T-cell (primary cell): Measurements from ENCODE around the gene RETREG2. TPM values are rescaled to one million over a fixed set of nuclear protein-coding genes. Genes with fewer than 3 reads are reported as not detected.

Experiments used
- ATAC-seq, 4 experiments: fragments of 200-7000 bp in 3 of 4; fragments of 150-1000 bp in 1 of 4; cut with Tn5 transposase; replicated peaks in 1 of 4; 1 replicate in 3 of 4; 2 replicates in 1 of 4; pipeline ENCODE4 v1.10.0; 2021; ENCODE audit warnings: moderate library complexity in 3 of 4, mild to moderate bottlenecking in 2 of 4, moderate number of reproducible peaks in 1 of 4
- CTCF ChIA-PET, 2 donors: fragments of 300-600 bp; sonication (Branson Sonifier 250); formaldehyde crosslinking; loops; one replicate each; lab custom pipeline; 2022; ENCODE audit warnings: antibody characterized with exemption in 2 of 2; lab: Charles Lee
- POLR2A ChIA-PET, 2 donors: fragments of 300-600 bp; sonication (Branson Sonifier 250); formaldehyde crosslinking; loops; one replicate each; lab custom pipeline; 2022; ENCODE audit warnings: antibody characterized with exemption in 2 of 2; lab: Charles Lee
- DNase-seq, 35 experiments: peaks; one replicate each; pipeline versions ENCODE4 v3.0.0 to v3.0.0-alpha.2; 2013 to 2023
- H3K27ac ChIP-seq: one replicate; pipeline ENCODE4 v1.5.1; 2013; ENCODE audit warnings: low read length
- H3K27me3 ChIP-seq, 2 experiments: replicated peaks in 1 of 2; 1 replicate in 1 of 2; 2 replicates in 1 of 2; pipeline versions ENCODE4 v1.6.1 to v1.7.0; 2013; ENCODE audit warnings: low read length in 1 of 2, mixed read lengths in 1 of 2; ENCODE audit not compliant: control insufficient read depth in 2 of 2, insufficient read depth in 2 of 2; ENCODE audit errors: extremely low read depth in 1 of 2
- H3K36me3 ChIP-seq, 2 donors: 1 replicate in 1 of 2; 2 replicates in 1 of 2; pipeline versions ENCODE4 v1.6.1 to v1.7.0; 2013; ENCODE audit warnings: low read length in 1 of 2; ENCODE audit not compliant: control insufficient read depth in 2 of 2, insufficient read depth in 1 of 2; ENCODE audit errors: extremely low read depth in 1 of 2
- H3K4me1 ChIP-seq, 2 experiments: 1 replicate in 1 of 2; 2 replicates in 1 of 2; pipeline versions ENCODE4 v1.6.1 to v1.7.0; 2013; ENCODE audit warnings: low read length in 2 of 2, mixed read lengths in 1 of 2; ENCODE audit not compliant: insufficient read depth in 2 of 2, control insufficient read depth in 1 of 2; ENCODE audit errors: extremely low read depth in 1 of 2
- H3K4me3 ChIP-seq, 2 donors: 1 replicate in 1 of 2; 2 replicates in 1 of 2; pipeline versions ENCODE4 v1.5.1 to v1.7.0; 2013; ENCODE audit warnings: mild to moderate bottlenecking in 2 of 2, low read length in 1 of 2, moderate library complexity in 1 of 2; ENCODE audit not compliant: control insufficient read depth in 1 of 2; ENCODE audit errors: extremely low read depth in 1 of 2
- H3K9me3 ChIP-seq: 2 replicates; pipeline ENCODE4 v1.7.0; 2013
- H3K27ac Mint-ChIP-seq, 2 donors: one replicate each; pipeline ENCODE4 v1.8.0; 2020 to 2021; ENCODE audit warnings: mild to moderate bottlenecking in 2 of 2, mixed read lengths in 2 of 2
- H3K27me3 Mint-ChIP-seq, 2 donors: one replicate each; pipeline ENCODE4 v1.8.0; 2021 to 2022; ENCODE audit warnings: mixed read lengths in 2 of 2
- H3K36me3 Mint-ChIP-seq: one replicate; pipeline ENCODE4 v1.8.0; 2021; ENCODE audit warnings: mixed read lengths
- H3K4me1 Mint-ChIP-seq, 3 donors: one replicate each; pipeline ENCODE4 v1.8.0; 2020 to 2022; ENCODE audit warnings: mixed read lengths in 3 of 3, mild to moderate bottlenecking in 1 of 3
- H3K4me3 Mint-ChIP-seq, 3 donors: one replicate each; pipeline ENCODE4 v1.8.0; 2020 to 2022; ENCODE audit warnings: mild to moderate bottlenecking in 3 of 3, mixed read lengths in 3 of 3, moderate library complexity in 3 of 3
- H3K9me3 Mint-ChIP-seq, 3 donors: one replicate each; pipeline ENCODE4 v1.8.0; 2020 to 2022; ENCODE audit warnings: mixed read lengths in 3 of 3
- WGBS: methylation state at CpG from one replicate; pipeline ENCODE4 v1.1.5; 2013; ENCODE audit warnings: missing lambda C conversion rate; ENCODE audit not compliant: insufficient coverage; 5-methylcytosine and 5-hydroxymethylcytosine counted together
- total RNA-seq, 35 experiments: library from RNA in 6 of 35; stranded (reverse) in 6 of 35; fragments of 120-200 nt in 1 of 35; gene quantifications; one replicate each; pipeline versions ENCODE4 v1.2.1 to v1.2.4 and lab custom pipeline; 2013 to 2026

The RETREG2 gene
- total RNA-seq, 5 donors from 2014 or later (not counting 1 experiment from before 2014, with no cell fraction given), result 85.2 to 131 (median 109) TPM

DNA sequence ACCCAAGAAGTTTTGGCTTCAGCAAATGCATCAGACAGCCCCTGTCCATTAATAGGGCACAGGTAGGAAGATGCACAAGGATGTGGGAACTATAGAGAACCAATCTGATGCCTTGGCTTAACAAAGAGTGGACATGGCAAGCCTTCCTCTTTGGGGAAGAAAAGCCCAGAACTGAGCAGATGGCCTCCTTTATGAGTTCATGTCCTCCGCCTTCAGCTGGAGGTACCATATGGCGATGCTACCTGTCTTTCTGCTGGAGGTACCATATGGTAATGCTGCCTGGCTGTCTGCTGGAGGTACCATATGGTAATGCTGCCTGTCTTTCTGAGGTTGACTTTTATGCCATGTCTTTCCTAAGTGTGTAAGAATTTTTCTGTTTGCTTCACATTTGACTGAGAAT is 6.0 kb downstream of the RETREG2 start:
- CTCF ChIA-PET, result interaction anchor here in 1 of 2 donors (0.6 kb wide), 1 partner anchor 455 kb away, joined by 5 read pairs; no protein-coding TSS in a partner anchor
- no peaks in the 10 kb centered on the region for H3K27me3 ChIP-seq
- 100% methylated on average over 2 of the region's 2 CpGs for WGBS
- Mint-ChIP-seq H3K4me1 (peaks cover 42 to 49% (median 44%) of the 10 kb centered on the region in 3 donors), H3K36me3 (peaks cover 43% of the 10 kb centered on the region), H3K27me3 (no peaks in the 10 kb centered on the region), H3K4me3 (no peak overlapping the region), H3K9me3 (no peaks in the 10 kb centered on the region), H3K27ac (peak overlapping the region in 1 of 2 donors; percentile 1)
- POLR2A ChIA-PET, result no interaction called here
- H3K27ac ChIP-seq, result no peak overlapping the region
- ATAC-seq (no peak), DNase-seq (no peak)
- peaks cover 3 to 37% of the 10 kb centered on the region in 2 experiments for H3K4me1 ChIP-seq
- H3K4me3 ChIP-seq, result no peak overlapping the region
- peaks cover 14 to 52% of the 10 kb centered on the region in 2 donors for H3K36me3 ChIP-seq
- H3K9me3 ChIP-seq, result no peaks in the 10 kb centered on the region

DNA sequence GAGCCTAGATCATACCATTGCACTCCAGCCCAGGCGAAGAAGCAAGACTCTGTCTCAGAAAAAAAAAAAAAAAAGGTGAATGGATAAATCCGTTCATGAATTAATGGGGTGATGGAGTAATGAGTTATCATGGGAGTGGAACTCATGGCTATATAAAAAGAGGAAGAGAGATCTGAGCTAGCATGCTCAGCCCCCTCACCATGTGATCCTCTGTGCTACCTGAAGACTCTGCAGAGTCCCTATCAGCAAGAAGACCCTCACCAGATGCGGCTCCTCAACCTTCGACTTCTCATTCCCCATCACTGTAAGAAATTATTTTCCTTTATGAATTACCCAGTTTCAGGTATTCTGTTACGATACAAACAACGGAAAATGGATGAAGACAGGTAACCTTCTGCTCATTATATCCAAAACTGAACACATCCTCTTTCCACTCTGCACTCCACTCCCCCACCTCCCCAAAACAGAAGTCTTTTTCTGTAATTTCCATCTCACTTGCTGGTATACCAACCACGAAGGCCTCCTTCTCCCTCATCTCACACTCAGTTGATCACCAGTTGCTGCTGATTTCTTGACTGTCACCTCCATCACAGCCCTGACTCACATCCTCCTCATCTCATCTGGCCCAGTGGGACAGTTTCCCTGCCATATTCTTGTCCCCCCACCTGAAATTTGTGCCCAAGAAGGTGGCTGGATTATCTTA is 8.8 kb downstream of the RETREG2 start:
- peak overlapping the region; percentile 15 to 19 for H3K27ac Mint-ChIP-seq
- no peak for DNase-seq
- CTCF ChIA-PET, result no interaction called here
- 55% methylated on average over 5 of the region's 7 CpGs for WGBS
- Histone ChIP-seq H3K4me1 (peaks cover 0 to 10% of the 10 kb centered on the region in 2 experiments), H3K4me3 (no peak overlapping the region), H3K27me3 (no peaks in the 10 kb centered on the region), H3K27ac (no peak overlapping the region), H3K9me3 (no peaks in the 10 kb centered on the region), H3K36me3 (peaks cover 5 to 28% of the 10 kb centered on the region in 2 donors)
- H3K4me3 Mint-ChIP-seq, result no peak overlapping the region
- H3K27me3 Mint-ChIP-seq, result no peaks in the 10 kb centered on the region
- H3K4me1 Mint-ChIP-seq, result peaks cover 14 to 21% (median 17%) of the 10 kb centered on the region in 3 donors
- H3K36me3 Mint-ChIP-seq, result peaks cover 24% of the 10 kb centered on the region
- no peak for ATAC-seq
- no peaks in the 10 kb centered on the region for H3K9me3 Mint-ChIP-seq
- POLR2A ChIA-PET, result no interaction called here

DNA sequence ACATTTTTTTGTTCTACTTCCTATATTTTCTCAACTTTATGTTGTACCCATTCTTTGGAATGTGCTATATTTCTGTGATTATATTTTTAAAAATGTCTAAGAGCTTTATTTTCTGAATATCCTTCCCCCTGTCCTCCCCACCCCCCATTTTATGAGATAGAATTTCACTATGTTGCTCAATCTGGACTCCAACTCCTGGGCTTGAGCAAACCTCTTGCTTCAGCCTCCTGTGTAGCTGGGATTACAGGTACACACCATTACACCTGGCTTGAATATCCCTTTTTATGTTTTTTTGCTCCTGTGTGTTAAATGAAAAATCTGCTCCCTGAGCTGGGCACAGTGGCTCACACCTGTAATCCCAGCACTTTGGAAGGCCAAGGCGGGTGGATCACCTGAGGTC is 19.3 kb downstream of the RETREG2 start:
- ATAC-seq (no peak), DNase-seq (no peak)
- H3K36me3 Mint-ChIP-seq, result no peaks in the 10 kb centered on the region
- ChIA-PET CTCF (interaction anchor here in 1 of 2 donors (0.7 to 0.9 kb wide), 2 partner anchors 9 to 19 kb away, joined by 3 to 7 read pairs; partner anchors contain the start of gene ZFAND2B), POLR2A (interaction anchor here in 1 of 2 donors (1.0 kb wide), 1 partner anchor 9 kb away, joined by 7 read pairs; no protein-coding TSS in a partner anchor)
- no peaks in the 10 kb centered on the region for H3K9me3 Mint-ChIP-seq
- H3K4me3 Mint-ChIP-seq, result no peak overlapping the region
- Histone ChIP-seq H3K4me3 (no peak overlapping the region), H3K4me1 (peaks cover 0 to 15% of the 10 kb centered on the region in 2 experiments), H3K27ac (no peak overlapping the region), H3K36me3 (no peaks in the 10 kb centered on the region), H3K27me3 (peaks cover 0 to 3% of the 10 kb centered on the region in 2 experiments), H3K9me3 (no peaks in the 10 kb centered on the region)
- H3K27me3 Mint-ChIP-seq, result peaks cover 5 to 6% of the 10 kb centered on the region in 2 donors
- H3K27ac Mint-ChIP-seq, result peak overlapping the region in 1 of 2 donors; percentile 43
- peaks cover 16 to 20% (median 16%) of the 10 kb centered on the region in 3 donors for H3K4me1 Mint-ChIP-seq
- no CpG with 5 or more reads among the region's 1 CpG for WGBS

DNA sequence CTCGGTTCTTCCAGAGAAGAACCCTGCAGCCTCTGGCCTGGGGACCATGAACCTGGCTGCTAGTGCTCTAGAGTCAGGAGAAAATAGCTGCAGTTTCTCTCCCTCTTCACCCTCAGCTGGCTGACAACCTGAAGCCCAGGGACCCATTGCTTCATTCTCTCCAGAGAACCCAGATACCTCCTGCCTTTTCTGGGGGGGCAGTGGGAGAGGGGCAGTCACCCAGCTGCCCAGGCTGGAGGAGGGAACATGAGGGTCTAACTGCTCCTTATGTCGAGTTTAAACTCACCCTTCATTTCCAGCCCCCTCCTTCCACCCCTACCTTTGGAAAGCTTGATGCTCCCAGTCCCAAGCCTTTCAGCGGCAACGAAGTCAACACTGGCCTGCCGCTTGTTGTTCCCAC is 20.9 kb downstream of the RETREG2 start:
- Histone ChIP-seq H3K36me3 (no peaks in the 10 kb centered on the region), H3K27me3 (peaks cover 0 to 3% of the 10 kb centered on the region in 2 experiments), H3K4me3 (no peak overlapping the region), H3K9me3 (no peaks in the 10 kb centered on the region), H3K27ac (no peak overlapping the region), H3K4me1 (peaks cover 0 to 15% of the 10 kb centered on the region in 2 experiments)
- WGBS, result 94% methylated on average over 4 of the region's 5 CpGs
- peak overlapping the region in 1 of 3 donors; percentile 44 for H3K4me3 Mint-ChIP-seq
- H3K9me3 Mint-ChIP-seq, result no peaks in the 10 kb centered on the region
- no peak overlapping the region for H3K27ac Mint-ChIP-seq
- no peaks in the 10 kb centered on the region for H3K36me3 Mint-ChIP-seq
- ChIA-PET CTCF (interaction anchor here in 1 of 2 donors (0.6 kb wide), 1 partner anchor 27 kb away, joined by 5 read pairs; no protein-coding TSS in a partner anchor), POLR2A (interaction anchor here in 1 of 2 donors (0.5 kb wide), 1 partner anchor 13 kb away, joined by 7 read pairs; no protein-coding TSS in a partner anchor)
- no peak for DNase-seq
- H3K4me1 Mint-ChIP-seq, result peaks cover 16 to 20% (median 16%) of the 10 kb centered on the region in 3 donors
- ATAC-seq, result no peak
- H3K27me3 Mint-ChIP-seq, result peaks cover 5 to 6% of the 10 kb centered on the region in 2 donors

DNA sequence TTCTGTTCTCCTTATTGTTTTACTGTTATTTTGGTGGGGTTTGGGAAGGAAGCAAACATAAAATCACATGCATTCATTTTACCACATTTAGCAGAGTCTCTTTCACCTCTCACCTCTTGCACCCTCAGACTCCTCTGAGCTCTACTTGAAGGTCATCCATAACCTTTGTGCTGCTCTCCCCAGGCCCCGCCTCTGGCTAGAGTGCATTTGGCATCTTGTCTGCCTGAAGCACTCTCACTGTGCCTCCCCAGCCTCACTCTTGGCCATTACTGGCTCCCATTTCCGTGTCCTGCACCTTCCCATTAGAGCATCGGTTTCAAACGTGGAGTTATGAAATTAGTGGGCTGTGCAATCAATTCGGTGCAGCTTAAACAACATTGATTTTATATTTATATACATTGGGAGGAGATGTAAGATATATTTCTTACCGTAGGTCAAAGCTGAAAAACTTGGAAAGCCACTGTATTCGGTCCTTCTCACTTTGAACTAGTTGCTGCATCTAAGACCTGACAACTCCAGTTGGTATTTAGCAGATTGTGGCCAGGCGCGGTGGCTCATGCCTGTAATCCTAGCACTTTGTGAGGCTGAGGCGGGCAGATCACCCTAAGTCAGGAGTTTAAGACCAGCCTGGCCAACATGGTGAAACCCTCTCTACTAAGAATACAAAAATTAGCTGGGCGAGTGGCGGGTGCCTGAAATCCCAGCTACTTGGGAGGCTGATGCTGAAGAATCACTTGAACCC is 21.6 kb downstream of the RETREG2 start:
- ChIA-PET CTCF (interaction anchor here (0.6 to 1.1 kb wide), 5 partner anchors 18 to 65 kb away, joined by 3 to 5 read pairs (median 3); no protein-coding TSS in a partner anchor), POLR2A (interaction anchor here in 1 of 2 donors (0.5 kb wide), 1 partner anchor 12 kb away, joined by 7 read pairs; no protein-coding TSS in a partner anchor)
- H3K4me1 Mint-ChIP-seq, result peaks cover 16 to 20% (median 16%) of the 10 kb centered on the region in 3 donors
- no peak for ATAC-seq
- 92% methylated on average over 2 of the region's 12 CpGs for WGBS
- H3K36me3 Mint-ChIP-seq, result no peaks in the 10 kb centered on the region
- H3K9me3 Mint-ChIP-seq, result no peaks in the 10 kb centered on the region
- DNase-seq, result no peak
- Histone ChIP-seq H3K27me3 (peaks cover 0 to 3% of the 10 kb centered on the region in 2 experiments), H3K36me3 (no peaks in the 10 kb centered on the region), H3K4me1 (peaks cover 0 to 15% of the 10 kb centered on the region in 2 experiments), H3K27ac (no peak overlapping the region), H3K4me3 (no peak overlapping the region), H3K9me3 (no peaks in the 10 kb centered on the region)
- H3K27me3 Mint-ChIP-seq, result peaks cover 5 to 6% of the 10 kb centered on the region in 2 donors
- no peak overlapping the region for H3K27ac Mint-ChIP-seq
- peak overlapping the region in 2 of 3 donors; percentile 40 to 81 for H3K4me3 Mint-ChIP-seq
